Endothelial cell of umbilical vein (primary cell): Measurements from ENCODE around the gene EBLN1.

Experiments
- FOS ChIP-seq: IDR thresholded peaks from 2 replicates; pipeline ENCODE4 v1.6.1; 2011; ENCODE audit warnings: mild to moderate bottlenecking, low read length, moderate library complexity, borderline replicate concordance; ENCODE audit not compliant: insufficient read depth
- POLR2A ChIP-seq: IDR thresholded peaks from 2 replicates; pipeline ENCODE4 v1.6.1; 2012; ENCODE audit warnings: low read depth, mild to moderate bottlenecking, control low read depth, low read length
- POLR2AphosphoS5 ChIP-seq: IDR thresholded peaks from 2 replicates; pipeline ENCODE4 v1.6.1; 2012; ENCODE audit warnings: low read depth, mild to moderate bottlenecking, control low read depth, low read length, moderate library complexity; ENCODE audit not compliant: insufficient read depth
- TF ChIP-seq, protein P1 (sequence below), 2 donors: IDR thresholded peaks; 1 replicate in 1 of 2; 2 replicates in 1 of 2; pipeline ENCODE4 v1.5.1; 2011; ENCODE audit warnings: low read length in 2 of 2, mild to moderate bottlenecking in 2 of 2, moderate library complexity in 2 of 2, control low read depth in 1 of 2, inconsistent platforms in 1 of 2, low read depth in 1 of 2; ENCODE audit not compliant: insufficient read depth in 1 of 2; ENCODE audit errors: extremely low read depth in 1 of 2

DNA sequence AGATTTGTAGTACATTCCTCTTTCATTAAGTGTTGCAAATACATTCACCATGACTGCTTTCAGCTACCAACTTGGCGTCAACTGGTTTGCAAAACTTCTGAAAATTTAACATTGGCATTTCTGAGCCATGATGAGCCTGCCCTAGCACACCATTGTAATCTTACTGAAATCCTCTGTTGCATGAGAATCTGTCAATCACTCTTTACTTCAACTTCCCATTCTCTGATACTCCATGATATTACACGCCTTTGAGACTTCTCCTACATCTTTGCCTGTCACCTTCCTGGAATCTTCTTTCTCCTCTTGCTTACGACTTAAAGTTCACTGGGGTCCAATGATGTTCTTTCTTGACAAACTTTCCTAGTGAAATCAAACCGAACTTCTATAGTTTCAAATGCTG is 32.2 kb downstream of the EBLN1 start:
- TF ChIP-seq FOS (no peak), POLR2A (no peak), POLR2AphosphoS5 (no peak)
- TF ChIP-seq, protein P1, sequence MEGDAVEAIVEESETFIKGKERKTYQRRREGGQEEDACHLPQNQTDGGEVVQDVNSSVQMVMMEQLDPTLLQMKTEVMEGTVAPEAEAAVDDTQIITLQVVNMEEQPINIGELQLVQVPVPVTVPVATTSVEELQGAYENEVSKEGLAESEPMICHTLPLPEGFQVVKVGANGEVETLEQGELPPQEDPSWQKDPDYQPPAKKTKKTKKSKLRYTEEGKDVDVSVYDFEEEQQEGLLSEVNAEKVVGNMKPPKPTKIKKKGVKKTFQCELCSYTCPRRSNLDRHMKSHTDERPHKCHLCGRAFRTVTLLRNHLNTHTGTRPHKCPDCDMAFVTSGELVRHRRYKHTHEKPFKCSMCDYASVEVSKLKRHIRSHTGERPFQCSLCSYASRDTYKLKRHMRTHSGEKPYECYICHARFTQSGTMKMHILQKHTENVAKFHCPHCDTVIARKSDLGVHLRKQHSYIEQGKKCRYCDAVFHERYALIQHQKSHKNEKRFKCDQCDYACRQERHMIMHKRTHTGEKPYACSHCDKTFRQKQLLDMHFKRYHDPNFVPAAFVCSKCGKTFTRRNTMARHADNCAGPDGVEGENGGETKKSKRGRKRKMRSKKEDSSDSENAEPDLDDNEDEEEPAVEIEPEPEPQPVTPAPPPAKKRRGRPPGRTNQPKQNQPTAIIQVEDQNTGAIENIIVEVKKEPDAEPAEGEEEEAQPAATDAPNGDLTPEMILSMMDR (IDR thresholded peaks at IDR 0.05; ENCODE audit: extremely low read depth in 1 of 2, insufficient read depth in 1 of 2, low read depth in 1 of 2, low read length in 2 of 2), result no peak
